ENCODE data around the gene TCEANC2.
"Not testable (repeated sequence)": the region's sequence is repeated elsewhere in the genome, so short reads cannot be mapped to it uniquely, and the experiment has no call there.

TCEANC2 gene

GRCh38 chr1:54013393-54014008, 39.9 kb upstream of the TCEANC2 start:
- peaks cover 34% of the 10 kb centered on the region for H3K27me3 Mint-ChIP-seq (ENCODE audit: low read depth)
- no peaks in the 10 kb centered on the region for H3K4me1 Mint-ChIP-seq
- TF ChIP-seq, protein P1, sequence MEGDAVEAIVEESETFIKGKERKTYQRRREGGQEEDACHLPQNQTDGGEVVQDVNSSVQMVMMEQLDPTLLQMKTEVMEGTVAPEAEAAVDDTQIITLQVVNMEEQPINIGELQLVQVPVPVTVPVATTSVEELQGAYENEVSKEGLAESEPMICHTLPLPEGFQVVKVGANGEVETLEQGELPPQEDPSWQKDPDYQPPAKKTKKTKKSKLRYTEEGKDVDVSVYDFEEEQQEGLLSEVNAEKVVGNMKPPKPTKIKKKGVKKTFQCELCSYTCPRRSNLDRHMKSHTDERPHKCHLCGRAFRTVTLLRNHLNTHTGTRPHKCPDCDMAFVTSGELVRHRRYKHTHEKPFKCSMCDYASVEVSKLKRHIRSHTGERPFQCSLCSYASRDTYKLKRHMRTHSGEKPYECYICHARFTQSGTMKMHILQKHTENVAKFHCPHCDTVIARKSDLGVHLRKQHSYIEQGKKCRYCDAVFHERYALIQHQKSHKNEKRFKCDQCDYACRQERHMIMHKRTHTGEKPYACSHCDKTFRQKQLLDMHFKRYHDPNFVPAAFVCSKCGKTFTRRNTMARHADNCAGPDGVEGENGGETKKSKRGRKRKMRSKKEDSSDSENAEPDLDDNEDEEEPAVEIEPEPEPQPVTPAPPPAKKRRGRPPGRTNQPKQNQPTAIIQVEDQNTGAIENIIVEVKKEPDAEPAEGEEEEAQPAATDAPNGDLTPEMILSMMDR (IDR thresholded peaks at IDR 0.05; ENCODE audit: unreplicated experiment in 3 of 3), result no peak
- H3K27ac Mint-ChIP-seq, result peak overlapping the region in 1 of 3 experiments; percentile 8
- no peaks in the 10 kb centered on the region for H3K36me3 Mint-ChIP-seq (ENCODE audit: low read depth)
- no peak overlapping the region for H3K4me3 Mint-ChIP-seq
- H3K9me3 Mint-ChIP-seq, result no peaks in the 10 kb centered on the region

GRCh38 chr1:54014009-54014629, 39.3 kb upstream of the TCEANC2 start:
- H3K9me3 Mint-ChIP-seq, result no peaks in the 10 kb centered on the region
- TF ChIP-seq, protein P1 (IDR thresholded peaks at IDR 0.05; ENCODE audit: unreplicated experiment in 3 of 3), result no peak
- H3K4me1 Mint-ChIP-seq, result no peaks in the 10 kb centered on the region
- H3K27me3 Mint-ChIP-seq (ENCODE audit: low read depth), result peaks cover 32% of the 10 kb centered on the region
- no peaks in the 10 kb centered on the region for H3K36me3 Mint-ChIP-seq (ENCODE audit: low read depth)
- no peak overlapping the region for H3K4me3 Mint-ChIP-seq
- no peak overlapping the region for H3K27ac Mint-ChIP-seq

DNA sequence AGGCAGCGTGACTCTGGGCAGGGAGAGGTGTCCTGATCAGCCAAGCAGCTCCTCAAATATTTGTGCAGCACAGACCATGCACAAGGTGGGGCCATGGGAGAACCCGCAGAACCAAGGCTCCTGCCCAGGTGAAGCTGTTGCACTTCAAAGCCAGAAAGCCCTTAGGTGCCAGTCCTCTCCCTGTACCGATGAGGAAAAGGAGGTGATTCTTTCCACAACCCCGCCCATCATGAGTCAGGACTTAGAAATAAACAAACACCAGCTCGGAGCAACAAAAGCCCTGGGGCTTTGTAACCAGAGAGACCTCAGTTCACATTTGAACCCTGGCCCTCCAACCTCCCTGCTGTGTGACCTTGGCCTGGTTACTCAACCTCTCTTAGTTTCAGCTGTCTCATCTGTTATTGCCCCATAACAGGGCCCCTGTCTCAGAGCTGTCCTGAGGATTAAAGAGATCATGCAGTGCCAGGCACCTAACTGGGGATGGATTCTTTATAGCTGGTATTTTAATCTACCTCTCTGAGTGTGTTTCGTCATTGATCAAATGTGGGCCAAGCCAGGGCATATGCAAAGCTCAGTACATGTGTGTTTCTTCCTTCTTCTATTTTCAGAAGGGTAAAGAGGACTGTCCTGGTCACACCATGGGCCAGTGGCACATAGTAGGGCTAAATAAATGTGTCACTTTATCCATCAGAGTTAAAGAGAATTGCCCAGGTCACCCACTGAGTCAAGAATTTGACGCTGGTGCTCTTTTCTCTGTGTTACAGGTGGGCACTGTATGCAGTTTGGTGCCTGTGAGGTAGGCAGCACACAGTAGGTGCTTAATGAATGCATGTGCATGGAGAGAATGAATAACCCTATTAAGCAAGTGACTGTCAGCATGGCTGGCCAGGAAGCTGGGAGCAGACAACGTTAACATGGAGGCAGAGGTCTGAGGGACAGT, 36.8 kb upstream of the TCEANC2 start:
- TF ChIP-seq, protein P1 (IDR thresholded peaks at IDR 0.05; ENCODE audit: unreplicated experiment in 3 of 3), result no peak
- Mint-ChIP-seq H3K4me3 (no peak overlapping the region), H3K9me3 (no peaks in the 10 kb centered on the region), H3K27me3 (ENCODE audit: low read depth) (peaks cover 19% of the 10 kb centered on the region), H3K27ac (no peak overlapping the region), H3K36me3 (ENCODE audit: low read depth) (no peaks in the 10 kb centered on the region), H3K4me1 (no peaks in the 10 kb centered on the region)

DNA sequence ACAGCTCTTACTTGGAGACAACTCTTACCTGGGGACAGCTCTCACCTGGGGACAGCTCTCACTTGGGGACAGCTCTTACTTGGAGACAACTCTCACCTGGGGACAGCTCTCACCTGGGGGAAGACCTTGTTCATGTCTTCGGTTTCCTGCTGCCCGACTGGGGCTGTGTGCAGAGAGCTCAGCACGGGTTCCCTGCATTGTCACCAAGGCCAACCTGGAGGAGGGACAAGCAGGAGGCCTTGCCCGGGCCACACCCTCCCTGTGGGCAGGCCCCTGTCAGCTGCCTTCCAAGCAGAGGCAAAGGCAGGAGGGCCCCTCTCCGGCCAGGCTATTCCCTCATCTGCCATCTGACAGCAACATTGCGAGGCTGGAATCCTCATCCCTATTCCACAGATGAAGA, 35.4 kb upstream of the TCEANC2 start, which contains the start of gene LDLRAD1:
TSS of gene LDLRAD1 (minus strand) at position 208 of the 400 bp plus-strand sequence. CDS start at position 134, 74 bp downstream.
- TF ChIP-seq, protein P1 (IDR thresholded peaks at IDR 0.05; ENCODE audit: unreplicated experiment in 3 of 3), result no peak
- Mint-ChIP-seq H3K9me3 (no peaks in the 10 kb centered on the region), H3K4me3 (no peak within 1 kb of the TSS), H3K4me1 (no peaks in the 10 kb centered on the region), H3K27ac (no peak within 1 kb of the TSS), H3K36me3 (ENCODE audit: low read depth) (no peaks in the 10 kb centered on the region), H3K27me3 (ENCODE audit: low read depth) (peaks cover 17% of the 10 kb centered on the region)

GRCh38 chr1:54018635-54019034, 34.8 kb upstream of the TCEANC2 start:
- H3K4me3 Mint-ChIP-seq, result no peak overlapping the region

GRCh38 chr1:54019562-54020176, 33.7 kb upstream of the TCEANC2 start:
- not testable (repeated sequence) for H3K9me3 Mint-ChIP-seq; H3K27ac Mint-ChIP-seq; H3K4me1 Mint-ChIP-seq; H3K36me3 Mint-ChIP-seq (ENCODE audit: low read depth); H3K4me3 Mint-ChIP-seq
- H3K27me3 Mint-ChIP-seq (ENCODE audit: low read depth), result peaks cover 11% of the 10 kb centered on the region

More at GRCh38 chr1:54018635-54019034, 34.8 kb upstream of the TCEANC2 start:
- Mint-ChIP-seq H3K4me1 (no peaks in the 10 kb centered on the region), H3K27me3 (ENCODE audit: low read depth) (peaks cover 11% of the 10 kb centered on the region), H3K36me3 (ENCODE audit: low read depth) (no peaks in the 10 kb centered on the region), H3K9me3 (no peaks in the 10 kb centered on the region), H3K27ac (no peak overlapping the region)
- TF ChIP-seq, protein P1 (IDR thresholded peaks at IDR 0.05; ENCODE audit: unreplicated experiment in 3 of 3), result no peak

Data from nephron (organoid).